GM19372 (cell line): ENCODE measurements around the gene KCNJ12.
"Not testable (repeated sequence)": the region's sequence is repeated elsewhere in the genome, so short reads cannot be mapped to it uniquely, and the experiment has no call there.

Experiments used
- ATAC-seq: cut with Tn5 transposase; IDR thresholded peaks from one replicate; pipeline ENCODE4 v1.9.1; 2021; ENCODE audit warnings: mild to moderate bottlenecking, low read depth, moderate library complexity; ENCODE audit not compliant: unreplicated experiment

The KCNJ12 gene

GRCh38 chr17:21404539-21404938 lies 28.4 kb downstream of the KCNJ12 start:
- ATAC-seq, result not testable (repeated sequence)

GRCh38 chr17:21404956-21405731 lies 29.0 kb downstream of the KCNJ12 start:
- not testable (repeated sequence) for ATAC-seq

- not testable (repeated sequence) for ATAC-seq
These were observed 29.8 kb downstream of the KCNJ12 start for GRCh38 chr17:21405904-21406400.

- not testable (repeated sequence) for ATAC-seq
These were observed 30.7 kb downstream of the KCNJ12 start for GRCh38 chr17:21406616-21407404.

- ATAC-seq, result not testable (repeated sequence)
These were observed 31.6 kb downstream of the KCNJ12 start for GRCh38 chr17:21407752-21408151.

DNA sequence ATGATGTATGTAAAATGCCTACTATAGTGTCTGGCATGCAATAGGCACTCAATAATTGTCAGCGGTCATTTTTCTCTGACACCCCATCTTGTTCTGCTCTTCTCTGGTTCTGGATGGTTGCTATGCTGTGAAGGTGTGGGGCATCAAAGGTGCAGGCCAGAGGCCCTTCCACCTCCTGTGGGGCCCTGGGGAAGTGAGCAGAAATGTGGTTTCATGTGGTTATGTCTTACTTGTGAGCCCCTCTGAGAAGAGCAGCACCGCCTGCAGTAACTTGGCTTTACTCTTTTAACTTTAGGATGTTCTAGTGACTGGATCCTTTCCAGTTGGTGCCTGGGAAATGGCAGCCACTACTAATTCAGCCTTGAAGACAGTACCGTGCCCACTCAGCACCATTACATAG lies 32.1 kb downstream of the KCNJ12 start:
- ATAC-seq, result not testable (repeated sequence)

DNA sequence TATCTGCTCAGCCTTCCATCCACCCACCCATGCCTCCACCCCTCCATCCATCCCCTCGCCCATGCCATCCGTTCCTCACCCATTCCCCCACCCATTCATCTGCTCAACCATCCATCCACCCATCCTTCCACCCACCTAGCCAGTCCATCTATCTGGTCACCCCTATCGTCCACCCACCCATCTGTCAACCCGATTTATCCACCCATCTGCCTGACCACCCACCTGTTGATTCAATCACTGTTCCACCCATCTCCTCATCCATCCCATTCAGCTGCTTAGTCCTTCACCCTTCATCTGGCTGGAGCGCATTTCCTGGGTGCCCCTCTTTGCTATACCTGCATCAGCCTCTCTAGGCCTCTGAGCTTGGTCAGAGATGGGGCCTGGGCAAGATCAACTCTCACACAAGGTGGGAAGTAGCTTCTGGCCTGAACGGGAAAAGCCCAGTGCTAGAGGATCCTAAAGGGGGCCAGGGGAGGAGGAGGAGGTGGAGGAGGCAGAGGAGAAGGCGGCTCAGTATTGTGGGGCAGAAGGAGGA lies 32.7 kb downstream of the KCNJ12 start:
- ATAC-seq, result not testable (repeated sequence)

GRCh38 chr17:21409388-21409787 lies 33.2 kb downstream of the KCNJ12 start:
- not testable (repeated sequence) for ATAC-seq

DNA sequence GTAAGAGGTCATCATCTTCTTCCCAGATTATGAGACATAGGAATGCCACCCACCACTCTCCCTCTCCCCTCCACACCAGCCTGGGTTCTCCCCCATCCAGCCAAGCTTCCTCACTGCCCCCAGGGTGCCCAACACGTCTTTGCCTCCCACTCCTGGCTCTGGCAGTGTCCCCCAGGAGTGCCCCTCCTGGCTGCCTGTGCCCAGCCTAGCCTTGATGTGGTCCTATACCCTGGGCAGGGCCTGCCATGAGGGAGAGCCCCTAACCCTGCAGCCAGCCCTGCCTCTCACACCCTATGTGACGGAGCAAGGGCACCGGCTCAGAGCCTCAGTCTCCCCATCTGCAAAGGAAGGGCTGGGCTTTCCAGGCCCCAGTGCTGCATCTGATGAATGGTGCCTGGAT lies 33.8 kb downstream of the KCNJ12 start:
- ATAC-seq, result not testable (repeated sequence)

DNA sequence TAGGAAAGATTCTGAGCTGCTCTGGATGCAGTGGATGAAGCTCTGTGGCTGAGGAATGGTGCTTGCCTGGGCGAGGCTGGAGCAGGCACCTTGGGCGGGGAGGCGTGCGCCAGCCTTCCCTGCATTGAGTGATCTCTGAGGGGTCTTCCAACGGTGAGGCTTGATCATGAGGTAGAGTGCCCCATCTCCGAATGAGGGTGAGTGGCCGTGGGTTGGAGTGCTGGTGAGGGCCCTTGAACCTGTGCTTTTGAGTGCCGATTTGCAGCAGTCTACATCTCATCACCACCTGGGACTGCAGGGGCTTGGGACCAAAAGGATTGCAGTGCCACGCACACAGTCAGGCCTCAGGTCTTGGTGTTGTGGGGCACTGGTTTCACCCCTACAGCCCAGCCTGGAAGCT lies 34.2 kb downstream of the KCNJ12 start:
- ATAC-seq, result not testable (repeated sequence)

DNA sequence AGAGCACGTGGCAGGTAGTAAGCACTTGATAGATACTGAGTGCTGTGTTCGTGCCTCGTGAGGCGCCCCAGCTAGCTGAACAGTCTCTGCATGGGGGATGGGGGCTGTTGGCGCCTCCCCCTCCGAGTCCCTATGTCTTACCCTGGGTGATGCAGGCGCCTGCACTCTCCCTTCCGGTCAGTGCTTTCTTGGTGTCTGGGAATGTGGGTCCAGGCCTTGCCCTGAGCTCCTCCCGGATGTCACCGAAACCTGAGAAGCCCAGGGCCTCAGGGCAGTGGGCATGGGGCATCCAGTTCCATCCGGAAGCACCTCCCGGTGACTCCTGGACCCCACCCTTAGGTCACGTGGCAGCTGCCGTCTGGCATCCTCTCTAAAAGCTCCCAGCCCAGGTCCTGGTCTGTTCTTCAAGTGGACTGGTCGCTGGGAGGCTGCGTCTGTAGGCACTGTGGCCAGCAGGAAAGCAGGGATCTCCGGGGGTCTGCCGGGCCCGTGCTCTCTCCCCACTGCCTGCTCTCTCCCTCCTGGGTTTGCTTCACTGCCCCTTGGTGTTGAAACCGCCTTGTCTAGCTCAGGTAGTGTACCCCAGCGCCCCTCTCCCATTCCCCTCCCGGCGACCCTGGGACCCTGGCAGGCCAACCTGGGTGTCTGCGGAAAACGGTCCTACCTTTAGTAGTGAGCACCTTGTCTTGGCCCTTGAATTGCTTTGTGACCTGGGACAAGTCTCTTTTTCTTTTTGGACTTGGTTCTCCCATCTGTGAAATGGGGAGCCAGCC lies 34.9 kb downstream of the KCNJ12 start:
- not testable (repeated sequence) for ATAC-seq

DNA sequence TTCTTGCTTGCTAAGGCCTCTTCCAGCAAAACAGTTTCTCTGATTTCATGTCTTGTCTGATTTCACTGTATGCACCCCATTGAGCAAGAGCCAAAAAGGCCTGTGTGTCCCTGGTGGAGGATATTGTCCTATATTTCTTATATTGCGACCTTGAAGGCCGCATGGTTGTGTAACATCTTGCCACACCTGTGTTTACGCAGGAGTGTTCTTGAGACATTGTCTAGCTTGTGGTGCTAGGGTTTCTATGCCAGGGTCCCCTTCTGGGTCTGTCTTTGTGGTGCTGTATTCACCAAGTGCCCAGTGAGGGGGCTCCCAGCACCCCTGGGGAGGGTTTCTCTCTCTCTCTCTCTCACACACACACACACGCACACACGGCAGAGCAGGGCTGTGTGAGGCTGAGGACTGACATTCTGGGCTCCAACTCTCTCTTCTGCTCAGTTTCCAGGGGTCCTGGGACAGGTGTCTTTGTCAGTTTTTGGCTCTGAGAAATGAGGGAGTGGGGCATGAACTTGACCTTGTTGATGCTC lies 35.6 kb downstream of the KCNJ12 start:
- ATAC-seq, result not testable (repeated sequence)

DNA sequence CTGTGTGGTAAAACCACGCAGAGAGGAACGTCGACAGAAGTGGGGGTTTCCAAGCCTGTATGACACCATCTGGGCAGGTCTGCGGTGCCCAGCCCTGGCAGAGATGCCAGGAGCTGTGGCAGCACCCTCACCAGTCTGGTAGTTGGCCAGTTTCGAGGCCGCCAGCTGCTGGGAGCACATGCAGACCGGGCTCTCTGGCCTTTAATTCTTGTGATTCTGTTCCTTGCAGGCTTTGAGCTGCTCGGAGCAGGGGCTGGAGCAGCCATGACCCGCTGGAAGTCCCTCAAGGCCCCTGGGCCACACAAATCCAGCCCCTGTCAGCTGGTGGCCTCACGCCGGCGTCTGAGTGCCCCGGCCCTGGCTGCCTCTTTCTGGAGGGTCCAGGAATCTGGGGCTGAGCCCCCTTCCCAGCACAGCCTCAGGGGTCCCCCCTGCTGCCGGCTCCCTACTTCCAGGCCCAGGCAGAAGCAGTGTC lies 36.1 kb downstream of the KCNJ12 start:
- ATAC-seq, result not testable (repeated sequence)

DNA sequence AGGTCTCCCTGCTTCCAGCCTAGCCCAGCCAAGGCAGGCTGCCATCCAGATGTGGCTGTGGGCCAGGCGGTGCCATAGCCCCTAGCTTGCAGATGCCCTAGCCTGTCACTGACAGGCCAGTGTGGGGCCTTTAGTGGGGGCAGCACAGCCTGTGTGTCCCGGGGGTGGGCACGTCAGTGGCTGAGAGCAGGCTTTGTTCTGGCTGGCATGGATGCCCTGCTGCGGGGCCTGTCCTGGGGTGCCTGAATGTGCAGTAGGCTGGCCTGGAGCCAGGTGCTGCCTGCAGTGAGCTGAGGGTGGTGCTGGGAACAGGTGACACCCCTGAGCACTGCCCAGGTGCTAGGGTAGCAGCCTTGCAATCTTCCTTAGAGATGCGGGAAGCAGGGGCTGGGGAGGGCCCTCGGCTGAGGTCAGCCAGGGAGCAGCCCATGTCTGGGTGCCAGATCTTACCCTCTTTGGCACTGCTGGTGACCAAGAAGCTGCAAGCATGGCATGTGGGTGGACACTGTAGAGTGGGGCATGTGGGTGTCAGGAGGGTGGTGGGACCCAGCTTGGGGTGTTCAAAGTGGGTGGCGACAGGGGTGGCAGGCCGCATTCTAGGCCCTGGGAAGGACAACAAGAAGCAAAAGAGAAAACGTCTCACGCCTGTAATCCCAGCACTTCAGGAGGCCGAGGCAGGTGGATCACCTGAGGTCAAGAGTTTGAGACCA lies 37.6 kb downstream of the KCNJ12 start:
- ATAC-seq, result not testable (repeated sequence)

GRCh38 chr17:21414616-21415015 lies 38.5 kb downstream of the KCNJ12 start:
- not testable (repeated sequence) for ATAC-seq

GRCh38 chr17:21415166-21415990 lies 39.2 kb downstream of the KCNJ12 start:
- not testable (repeated sequence) for ATAC-seq

GRCh38 chr17:21416471-21416981 lies 40.4 kb downstream of the KCNJ12 start:
- not testable (repeated sequence) for ATAC-seq

GRCh38 chr17:21417349-21417748 lies 41.2 kb downstream of the KCNJ12 start:
- not testable (repeated sequence) for ATAC-seq
